RPMI8226 (cell line): ENCODE data around the gene TIGD6.

Source experiments
- DNase-seq: peaks from one replicate; pipeline ENCODE4 v3.0.0-alpha.2; 2015

TIGD6 gene

DNA sequence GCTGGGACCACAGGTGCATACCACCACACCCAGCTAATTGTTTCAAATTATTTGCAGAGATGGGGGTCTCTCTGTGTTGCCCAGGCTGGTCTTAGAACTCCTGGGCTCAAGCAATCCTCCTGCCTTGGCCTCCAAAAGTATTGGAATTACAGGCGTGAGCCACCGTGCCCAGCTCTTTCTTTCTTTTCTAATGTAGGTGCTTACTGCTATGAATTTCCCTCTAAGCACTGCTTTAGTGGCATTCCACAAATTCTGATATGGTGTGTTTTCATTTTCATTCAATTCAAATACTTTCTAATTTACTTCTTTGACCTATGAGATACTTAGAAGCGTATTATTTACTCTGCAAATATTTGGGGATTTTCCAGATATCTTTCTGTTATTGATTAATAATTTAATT is 15.0 kb upstream of the TIGD6 start:
- DNase-seq, result no peak

DNA sequence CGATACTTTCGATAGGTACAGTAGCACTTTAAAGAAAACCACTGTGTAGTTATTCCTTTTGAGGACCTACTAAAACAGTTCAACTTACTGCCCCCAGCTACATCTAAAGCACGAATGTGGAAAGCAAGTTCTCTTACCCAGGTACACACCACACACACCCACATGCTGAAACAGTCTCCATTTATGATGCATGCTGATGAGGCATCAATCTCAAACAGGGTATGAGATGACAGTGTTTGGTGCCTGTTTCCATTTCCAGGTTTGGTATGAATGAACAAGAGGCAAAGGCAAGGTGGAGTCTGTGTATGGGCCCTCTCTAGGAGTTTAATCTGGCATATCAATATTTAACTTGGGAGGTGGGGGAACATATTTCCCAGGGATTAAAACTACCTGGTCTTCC is 14.0 kb upstream of the TIGD6 start:
- no peak for DNase-seq

DNA sequence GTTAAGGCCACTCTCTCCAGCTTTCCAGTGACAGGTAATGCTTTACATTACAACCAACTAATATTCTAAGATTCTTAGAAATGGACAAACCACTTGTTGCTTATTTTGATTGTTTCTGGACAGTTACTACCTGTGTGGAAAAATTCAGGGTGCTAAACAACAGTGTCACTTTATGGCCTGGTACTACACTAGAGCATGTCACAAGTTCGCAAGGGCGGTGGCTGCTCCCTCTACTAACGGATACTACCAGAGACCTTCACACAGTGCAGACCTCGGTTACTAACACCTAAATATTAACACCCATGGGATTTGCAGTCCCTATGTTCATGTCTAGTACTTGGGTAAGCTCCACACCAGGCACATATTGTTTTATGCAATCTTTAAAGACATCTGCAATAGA is 13.5 kb upstream of the TIGD6 start:
- no peak for DNase-seq

DNA sequence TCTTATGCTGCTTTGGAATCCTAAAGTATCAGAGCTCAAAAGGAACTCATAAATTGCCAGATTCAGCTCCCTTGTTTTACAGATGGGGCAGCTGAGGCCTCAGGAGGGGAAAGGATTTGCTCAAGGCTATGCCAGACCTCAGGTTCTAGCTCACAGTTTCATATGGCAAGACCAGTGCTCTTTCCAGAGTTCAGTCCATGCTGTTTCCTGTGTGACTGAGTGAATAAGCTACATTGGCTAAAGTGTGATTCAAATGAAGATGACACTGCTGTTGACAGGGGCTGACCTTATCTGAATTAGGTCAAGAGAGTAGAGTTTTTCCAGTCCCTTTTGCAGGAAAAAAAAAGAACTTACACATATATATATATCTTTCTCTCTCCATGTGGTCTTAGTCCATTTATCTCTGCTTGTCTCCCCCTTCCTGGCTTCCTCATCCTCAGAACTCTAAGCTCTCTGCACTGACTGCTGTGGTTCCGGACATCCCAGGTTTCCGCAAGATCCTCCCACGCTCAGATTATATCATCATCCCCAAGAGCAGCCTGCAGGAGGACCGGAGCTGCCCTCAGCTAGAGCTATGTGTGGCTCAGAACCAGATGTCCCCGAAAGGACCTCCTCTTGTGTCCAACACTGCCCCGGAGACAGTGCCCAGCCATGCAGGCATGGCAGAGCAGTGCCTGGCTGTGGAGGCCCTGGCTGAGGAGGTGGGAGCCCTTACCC is 9.4 kb upstream of the TIGD6 start:
- no peak for DNase-seq

DNA sequence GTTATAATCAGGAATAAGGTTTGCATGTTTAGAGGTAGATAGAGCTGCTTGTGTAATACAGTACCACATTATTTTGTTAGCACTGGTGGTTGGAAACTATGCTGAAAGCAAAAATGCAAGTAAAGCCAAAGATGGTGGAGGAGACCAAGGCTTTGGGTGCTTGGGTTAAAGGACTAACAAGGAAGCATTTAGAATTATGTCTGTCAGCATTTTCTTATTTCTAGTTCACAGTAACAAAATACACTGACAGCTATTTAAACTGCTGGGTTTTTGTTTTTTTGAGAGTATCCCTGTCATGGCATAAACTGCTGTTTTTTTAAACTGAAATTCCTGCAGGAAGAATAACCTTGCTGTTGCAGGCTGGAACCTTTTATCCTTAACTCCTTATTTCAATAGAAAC is 6.6 kb upstream of the TIGD6 start:
- no peak for DNase-seq

DNA sequence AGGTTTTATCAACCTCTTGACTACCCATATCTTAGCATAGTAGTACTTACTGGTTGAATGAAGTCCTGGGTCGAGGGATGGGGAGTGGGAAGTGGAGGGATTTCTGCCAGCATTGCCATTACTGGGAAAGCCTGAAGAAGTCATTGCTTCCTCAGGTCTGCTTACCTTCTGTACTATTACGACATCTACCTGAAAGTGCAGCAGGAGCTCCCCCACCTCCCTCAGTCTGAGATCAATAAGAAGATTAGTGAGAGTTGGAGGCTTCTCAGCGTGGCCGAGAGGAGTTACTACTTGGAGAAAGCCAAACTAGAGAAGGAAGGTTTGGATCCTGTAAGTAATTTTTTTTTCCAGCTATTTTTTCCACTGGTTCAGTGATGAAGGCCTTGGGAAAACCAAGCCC is 5.9 kb upstream of the TIGD6 start:
- no peak for DNase-seq

DNA sequence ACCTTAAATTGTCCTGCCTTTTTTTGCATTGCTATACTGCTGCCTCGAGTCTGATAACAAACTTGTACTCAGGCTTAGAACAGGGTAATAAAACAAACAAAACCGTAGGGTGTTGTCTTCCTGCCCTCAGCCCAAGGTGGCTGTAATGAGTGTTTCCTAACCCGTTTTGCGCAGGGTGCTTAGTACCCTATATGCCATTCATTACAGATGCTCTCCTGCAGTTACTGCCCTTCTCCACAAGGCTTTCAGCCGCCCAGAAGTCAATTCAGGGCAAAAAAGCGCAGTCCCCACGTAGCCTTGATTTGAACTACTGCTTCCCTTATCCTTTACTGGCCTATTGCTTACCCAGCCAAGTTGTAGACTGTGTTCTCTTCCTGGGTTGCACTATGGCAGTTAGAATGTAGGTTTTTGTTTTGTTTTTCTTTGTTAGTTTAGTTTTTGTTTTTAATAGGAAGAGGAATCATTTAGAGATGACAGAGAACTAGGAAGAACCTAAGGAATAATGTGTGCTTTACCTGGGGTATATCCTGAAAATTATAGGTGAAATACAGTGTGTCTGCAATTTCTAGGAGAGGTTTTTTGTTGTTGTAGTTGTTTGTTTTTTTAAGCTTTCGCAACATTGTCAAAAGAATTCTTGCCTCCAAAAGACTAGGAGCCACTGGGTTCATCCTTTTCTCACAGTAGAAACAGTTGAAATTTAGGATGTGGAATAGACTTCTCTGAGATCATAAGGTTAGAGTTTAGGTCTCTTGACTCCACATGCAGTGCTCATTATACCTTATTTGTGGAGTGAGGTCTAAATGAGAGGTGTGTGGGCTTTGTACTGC is 1.4 kb upstream of the TIGD6 start:
- peak; percentile 89 for DNase-seq

DNA sequence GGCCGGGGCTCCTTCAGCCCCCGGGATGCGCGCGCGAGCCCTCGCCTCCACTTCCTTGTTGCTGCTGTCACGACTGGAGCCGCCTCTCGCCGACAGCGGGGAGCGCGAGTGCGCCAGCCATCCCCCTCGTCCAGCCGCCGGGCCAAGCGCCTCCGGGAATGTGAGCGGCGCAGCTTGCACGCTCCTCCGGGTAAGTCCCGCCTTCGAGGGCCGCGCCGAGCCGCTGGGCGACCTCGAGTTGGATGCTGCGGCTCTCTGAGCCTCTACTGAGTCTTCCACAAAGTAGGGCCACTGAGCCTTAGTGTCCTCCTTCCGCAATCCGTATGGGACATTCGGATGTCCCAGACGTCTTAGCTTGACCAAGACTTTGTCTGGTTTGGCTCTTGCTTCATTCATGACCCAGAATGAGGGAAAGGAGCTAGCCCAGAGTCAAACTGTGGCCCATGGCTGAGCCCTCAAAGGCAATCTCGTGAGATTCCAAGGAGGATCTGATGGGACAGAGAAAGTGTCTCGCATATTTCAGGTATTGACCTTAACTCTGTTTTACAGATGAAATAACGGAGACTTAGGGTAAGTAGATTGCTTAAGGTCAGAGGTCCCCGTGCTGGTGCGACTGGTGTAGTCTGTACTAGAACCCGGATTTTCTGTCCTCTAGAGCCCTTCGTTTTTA is 671 bp upstream of the TIGD6 start:
- peak; percentile 40 for DNase-seq

DNA sequence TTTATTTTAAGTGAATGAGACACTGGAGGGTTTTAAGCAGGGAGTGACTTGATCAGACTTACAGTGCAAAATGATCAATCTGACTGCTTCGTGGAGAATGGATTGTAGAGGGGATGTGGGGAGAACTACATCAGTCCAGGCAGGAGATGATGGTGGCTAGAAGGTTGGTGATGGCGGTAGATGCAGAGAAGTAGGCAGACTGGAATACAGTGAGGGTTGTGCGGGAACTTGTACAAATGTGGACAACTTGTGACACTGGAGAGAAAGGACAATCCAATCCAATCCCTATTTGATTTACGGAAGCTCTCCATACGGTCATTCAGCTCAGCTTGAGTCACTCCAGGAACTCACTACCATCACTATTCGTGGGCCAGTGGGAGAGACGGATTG is 593 bp downstream of the TIGD6 start:
- DNase-seq, result no peak

DNA sequence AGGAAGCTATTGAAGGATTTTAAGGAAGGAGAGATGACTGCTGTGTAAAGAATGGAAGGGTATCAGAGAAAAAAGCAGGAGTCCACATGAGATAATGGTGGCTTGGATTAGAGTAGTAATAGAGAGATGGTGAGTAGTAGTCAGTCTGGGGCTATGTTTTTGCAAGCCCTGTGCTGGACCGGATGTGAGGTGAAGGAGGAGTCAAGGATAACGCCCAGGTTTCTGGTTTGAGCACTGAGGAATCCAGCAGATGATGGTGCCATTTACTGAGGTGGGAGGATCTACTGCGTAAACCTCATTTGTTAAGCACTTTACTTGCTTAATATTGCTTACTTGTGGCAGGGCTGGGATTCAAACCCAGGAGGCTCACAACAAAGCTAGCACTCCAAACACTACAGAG is 1.1 kb downstream of the TIGD6 start:
- peak; percentile 27 for DNase-seq

DNA sequence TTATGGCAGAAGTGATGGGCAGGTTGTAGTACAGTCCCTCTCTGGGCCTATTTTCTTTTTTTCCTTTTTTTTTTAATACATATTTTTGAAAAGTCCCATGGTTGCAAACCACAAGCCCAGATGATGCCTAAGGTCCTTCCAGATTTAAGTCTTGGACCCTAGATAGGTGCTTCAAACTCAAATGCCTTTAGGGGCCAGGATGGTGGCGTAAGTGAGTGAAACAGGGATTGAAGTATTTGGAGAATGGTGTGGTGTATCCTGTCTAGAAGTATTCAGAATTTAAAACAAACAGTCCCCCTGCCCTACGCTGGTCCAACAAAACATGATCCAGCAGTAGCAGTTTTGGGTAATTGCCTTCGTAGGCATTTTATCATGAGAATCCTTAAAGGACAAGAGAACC is 2.2 kb downstream of the TIGD6 start:
- DNase-seq, result no peak

DNA sequence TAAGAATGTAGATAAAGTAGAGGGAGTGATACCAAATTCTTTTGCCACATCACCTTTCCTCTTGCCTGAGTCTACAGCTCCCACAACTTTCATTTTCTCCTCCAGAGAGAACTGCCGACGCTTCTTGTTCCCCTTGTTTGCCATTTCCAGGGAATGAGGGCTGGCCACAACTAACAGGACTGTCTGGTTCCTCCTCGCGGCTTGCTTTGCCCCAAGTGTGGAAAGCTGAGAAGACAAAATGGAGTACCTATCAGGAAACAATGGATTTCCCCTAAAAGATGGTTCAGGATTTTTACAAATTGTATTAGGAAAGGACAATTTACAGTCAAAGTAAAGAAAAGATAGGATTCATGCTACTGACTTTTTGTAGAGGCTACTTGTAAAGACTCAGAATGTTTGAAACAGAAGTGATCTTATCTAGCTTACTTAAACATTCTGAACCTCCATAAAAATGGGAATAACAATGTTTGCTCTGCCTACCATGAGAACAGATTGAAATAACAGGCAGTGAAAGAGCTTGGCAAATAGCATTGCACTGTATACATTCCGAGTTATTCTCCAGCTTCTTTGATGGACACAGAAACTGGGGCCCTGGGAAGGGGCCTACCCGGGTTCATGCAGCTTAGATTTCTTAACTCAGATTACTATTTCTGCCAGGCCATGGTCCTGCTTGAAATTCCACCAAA is 4.1 kb downstream of the TIGD6 start:
- DNase-seq, result no peak

DNA sequence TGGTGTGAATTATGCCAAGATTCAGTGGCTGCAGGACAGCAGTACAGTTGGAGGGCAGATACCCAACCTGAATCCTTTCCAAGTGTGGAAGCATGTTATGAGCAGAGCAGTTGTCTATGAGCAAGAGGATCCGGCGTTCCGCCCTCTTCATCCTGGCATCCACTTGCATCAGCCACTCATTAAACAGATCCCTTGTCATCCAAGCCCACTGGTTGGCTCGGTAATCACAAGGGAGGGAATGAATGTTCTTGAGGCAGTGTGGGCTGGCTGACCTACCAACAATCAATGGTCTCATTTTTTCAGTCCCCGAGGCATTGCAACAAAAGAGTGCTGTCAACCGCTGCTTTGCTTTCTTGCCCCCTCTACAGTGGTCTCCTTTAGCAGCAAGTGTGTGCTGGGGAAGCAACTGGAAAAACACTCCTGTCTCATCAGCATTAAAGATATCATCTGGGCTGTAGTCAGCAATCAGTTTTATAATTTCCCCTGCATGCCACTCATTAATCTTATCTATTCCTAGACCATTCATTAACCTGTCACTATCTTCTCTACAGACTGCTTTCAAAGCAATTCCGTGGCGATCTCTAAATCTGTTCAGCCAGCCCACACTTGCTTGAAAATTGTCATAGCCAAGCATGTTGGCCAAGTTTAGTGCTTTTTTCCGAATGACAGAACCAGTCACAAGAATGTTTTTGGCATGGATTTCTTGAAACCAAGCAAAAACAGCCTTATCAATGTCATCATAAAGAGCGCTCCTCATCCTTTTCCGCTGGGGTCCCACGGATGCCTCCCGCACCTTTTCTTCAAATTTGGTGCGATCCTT is 4.9 kb downstream of the TIGD6 start:
- no peak for DNase-seq

DNA sequence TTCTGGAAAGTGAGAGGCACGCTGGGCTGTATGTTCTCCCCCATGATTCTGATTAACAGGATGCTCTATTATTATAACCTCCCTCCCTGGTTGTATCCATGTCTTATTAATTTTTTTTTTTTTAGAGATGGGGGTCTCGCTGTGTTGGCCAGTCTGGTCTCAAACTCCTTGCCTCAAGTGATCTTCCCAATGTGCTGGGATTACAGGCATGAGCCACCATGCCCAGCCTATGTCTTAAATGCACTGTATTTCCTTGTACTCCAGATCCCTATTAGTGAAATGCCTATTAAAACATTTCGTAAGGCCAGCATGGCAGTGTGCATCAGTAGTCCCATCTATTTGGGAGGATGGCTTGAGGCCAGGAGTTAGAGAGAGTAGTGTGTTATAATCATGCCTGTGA is 7.0 kb downstream of the TIGD6 start:
- DNase-seq, result no peak

DNA sequence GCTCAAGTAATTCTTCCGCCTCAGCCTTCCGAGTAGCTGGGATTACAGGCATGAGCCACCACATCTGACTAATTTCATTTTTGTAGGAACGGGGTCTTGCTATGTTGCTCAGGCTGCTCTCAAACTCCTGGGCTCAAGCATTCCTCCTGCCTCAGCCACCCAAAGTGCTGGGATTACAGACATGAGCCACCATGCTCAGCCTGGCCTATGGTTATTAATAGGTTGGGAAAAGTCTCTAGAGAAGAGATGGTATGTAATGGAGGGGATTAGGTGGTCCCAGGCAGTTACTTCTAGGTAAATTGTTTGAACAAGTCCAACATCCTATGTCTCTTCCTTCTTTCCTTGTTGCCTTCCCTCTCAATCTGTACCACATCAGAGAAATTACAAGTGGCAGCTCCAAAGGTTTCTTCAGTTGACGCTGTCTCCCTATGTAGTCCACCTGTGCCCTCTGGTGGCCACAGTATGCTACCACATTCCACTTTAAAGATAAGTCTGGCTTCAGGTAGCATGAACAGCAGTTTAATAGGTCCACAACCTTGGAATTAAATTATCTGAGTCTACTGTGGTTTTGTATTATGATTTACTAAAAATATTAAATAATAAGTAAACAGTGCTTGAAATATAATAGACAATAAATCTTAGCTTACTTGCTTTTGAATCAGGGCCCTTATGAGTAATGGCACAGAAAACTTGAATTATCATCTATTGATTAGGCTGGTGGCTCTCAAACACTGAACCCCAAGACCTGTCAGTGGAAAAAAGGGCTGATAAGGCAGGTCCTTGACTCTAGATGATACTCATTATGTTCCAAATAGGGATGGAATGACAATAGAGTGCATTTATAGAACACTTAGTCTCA is 9.7 kb downstream of the TIGD6 start:
- DNase-seq, result peak; percentile 75

DNA sequence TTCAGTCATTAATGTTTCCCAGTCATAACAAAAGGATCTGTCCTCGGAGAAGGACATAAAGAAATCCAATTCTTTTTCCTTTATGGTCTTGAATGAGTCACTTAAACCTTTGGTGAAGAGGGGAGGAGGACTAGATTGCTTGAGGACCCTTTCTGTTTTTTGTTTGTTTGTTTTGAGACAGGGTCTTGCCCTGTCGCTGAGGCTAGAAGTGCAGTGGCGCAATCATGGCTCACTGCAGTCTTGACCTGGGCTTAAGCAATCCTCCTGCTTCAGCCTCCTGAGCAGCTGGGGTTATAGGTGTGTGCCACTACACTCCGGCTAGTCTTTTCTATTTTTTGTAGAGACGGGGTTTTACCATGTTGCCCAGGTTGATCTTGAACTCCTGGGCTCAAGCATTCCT is 12.3 kb downstream of the TIGD6 start:
- no peak for DNase-seq

DNA sequence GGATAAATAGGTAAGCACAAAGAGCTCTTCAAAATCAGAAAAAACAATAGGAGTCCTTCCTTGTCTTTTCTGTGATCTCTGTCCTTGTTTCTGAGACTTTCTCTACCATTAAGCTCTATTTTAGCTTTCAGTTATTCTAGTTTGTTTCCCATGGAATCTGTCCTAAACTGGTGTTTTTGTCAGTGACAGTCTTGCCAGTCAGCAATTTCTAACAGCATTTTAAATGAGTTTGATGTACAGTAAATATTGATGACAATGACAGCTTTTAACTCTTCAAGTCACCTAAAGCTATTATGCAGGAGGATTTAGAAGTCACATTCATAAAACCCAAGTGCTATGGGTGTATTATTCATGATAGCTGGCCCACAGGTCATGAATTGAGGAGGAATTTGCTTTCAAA is 17.9 kb downstream of the TIGD6 start:
- no peak for DNase-seq

DNA sequence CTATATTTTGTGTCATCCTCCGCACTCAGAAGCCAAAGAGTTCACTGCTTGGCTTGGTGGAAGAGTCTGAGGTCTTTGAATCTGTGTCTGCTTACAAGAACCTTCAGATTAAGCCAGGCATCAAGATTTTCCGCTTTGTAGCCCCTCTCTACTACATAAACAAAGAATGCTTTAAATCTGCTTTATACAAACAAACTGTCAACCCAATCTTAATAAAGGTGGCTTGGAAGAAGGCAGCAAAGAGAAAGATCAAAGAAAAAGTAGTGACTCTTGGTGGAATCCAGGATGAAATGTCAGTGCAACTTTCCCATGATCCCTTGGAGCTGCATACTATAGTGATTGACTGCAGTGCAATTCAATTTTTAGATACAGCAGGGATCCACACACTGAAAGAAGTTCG is 19.2 kb downstream of the TIGD6 start:
- DNase-seq, result no peak

DNA sequence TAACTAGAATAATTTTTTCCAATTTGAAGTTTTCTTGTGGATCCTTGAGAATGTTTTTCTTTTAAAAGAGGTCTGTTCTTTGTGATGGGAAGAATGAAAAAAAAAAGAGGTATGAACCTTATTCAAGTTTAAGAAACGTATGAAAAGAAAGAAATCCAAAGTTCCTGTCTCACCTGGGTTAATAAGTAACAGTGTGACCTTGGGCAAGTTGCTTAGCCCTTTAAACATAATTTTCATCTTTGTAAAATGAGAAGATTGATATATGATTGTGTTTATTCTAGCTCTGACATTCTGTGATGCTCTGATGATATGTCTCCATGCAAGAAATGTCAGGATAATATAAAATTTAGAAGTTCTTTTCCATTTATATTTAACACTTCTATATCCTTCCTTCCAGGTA is 20.6 kb downstream of the TIGD6 start:
- DNase-seq, result no peak

DNA sequence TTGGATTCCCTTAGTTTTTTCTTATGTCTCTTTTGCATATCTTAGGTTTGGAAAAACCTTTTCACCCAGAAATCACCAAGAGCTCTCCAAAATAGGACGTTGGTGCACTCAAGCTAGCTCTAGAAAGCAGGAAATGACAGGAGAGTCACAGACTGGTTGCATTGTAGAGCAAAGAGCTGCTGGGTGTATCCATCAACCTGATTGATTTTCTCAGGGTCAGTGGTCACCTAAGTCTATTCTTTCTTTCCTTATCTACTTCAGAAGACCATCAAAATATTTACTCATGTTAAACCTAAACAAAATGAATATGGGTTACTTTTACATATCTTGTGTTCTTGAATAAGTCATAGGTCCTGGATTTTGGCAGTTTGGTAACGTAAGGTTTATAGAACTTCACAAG is 25.0 kb downstream of the TIGD6 start:
- no peak for DNase-seq

DNA sequence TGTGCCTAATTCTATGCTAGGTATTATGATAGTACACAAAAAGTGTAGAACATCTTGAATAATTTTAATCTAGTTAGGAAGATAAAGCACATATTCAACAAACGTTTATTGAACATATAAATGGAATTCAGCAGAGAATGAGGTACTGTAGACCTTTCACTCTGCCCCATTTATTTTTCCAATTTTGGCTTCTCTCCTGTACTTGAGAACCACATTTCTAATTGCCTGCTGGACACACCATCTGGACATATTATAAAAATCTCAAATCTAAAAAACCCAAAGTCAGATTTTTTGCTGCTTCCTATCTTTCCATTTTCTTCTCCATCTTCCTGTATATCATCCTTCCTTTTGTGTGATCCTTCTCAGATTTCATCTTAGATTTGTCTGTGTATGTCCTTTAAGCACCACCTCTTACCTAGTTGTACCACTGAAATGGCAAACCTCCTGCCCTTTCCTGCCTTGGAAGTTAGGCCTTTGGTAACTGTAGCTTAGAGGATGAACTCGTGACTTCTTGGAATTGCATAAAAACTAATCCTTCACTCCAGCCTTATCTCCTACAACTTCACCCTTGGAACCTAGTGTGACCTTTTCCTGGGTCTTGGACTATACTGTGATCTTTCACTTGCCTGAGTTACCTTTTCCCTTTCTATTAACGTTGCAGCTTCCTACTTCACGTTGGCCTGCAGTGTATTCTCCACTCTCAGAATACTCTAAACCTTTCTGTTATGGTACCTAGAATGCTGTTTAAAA is 31.1 kb downstream of the TIGD6 start:
- DNase-seq, result no peak
